C4-2B (cell line): Measurements from ENCODE around the gene EXD3.

Experiments used
- ZFX ChIP-seq: fragments of 450-650 bp; IDR thresholded peaks from 2 replicates; pipeline ENCODE4 v1.6.1; 2017
- TF ChIP-seq, protein P1 (sequence below): fragments of 450-650 bp; conservative IDR thresholded peaks from 2 replicates; pipeline ENCODE4 v1.5.1; 2017; ENCODE audit warnings: mild to moderate bottlenecking

DNA sequence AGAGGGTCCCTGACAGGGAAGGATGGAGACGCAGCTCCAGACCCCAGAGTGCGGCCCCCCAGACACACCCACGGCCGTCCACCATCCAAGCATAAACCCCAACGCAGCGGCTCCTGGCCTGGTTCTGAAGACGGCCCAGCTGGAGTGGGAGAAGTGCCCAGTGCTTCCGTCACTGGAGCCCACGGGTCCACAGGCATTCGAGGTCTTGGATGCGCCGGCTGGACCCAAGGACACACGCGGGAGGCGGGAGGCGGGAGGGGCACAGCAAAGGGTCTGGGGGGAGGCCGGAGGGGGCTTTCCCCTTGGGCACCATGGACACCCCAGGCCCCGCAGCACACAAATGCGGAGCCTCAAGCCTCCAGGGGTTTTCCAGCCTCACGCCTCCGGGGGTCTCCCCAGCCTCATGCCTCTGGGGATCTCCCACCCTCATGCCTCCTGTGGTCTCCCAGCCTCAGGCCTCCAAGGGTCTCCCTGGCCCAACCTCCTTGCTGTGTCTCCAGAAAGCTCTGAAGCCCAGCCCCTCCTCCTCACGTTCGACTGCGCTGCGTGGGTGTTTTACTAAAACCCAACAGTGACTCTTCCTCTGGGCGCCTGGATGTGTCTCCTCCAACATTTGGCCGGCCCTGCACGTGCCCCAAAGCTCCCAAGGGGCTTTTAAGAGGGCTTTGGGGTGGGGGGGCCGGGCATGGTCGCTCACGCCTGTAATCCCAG lies 15.2 kb downstream of the EXD3 start:
- TF ChIP-seq, protein P1, sequence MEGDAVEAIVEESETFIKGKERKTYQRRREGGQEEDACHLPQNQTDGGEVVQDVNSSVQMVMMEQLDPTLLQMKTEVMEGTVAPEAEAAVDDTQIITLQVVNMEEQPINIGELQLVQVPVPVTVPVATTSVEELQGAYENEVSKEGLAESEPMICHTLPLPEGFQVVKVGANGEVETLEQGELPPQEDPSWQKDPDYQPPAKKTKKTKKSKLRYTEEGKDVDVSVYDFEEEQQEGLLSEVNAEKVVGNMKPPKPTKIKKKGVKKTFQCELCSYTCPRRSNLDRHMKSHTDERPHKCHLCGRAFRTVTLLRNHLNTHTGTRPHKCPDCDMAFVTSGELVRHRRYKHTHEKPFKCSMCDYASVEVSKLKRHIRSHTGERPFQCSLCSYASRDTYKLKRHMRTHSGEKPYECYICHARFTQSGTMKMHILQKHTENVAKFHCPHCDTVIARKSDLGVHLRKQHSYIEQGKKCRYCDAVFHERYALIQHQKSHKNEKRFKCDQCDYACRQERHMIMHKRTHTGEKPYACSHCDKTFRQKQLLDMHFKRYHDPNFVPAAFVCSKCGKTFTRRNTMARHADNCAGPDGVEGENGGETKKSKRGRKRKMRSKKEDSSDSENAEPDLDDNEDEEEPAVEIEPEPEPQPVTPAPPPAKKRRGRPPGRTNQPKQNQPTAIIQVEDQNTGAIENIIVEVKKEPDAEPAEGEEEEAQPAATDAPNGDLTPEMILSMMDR: no peak
- no peak for TF ChIP-seq ZFX
